B cell (primary cell): ENCODE results near the gene ACAD8. TPM values are rescaled to one million over a fixed set of nuclear protein-coding genes. Genes with fewer than 3 reads are reported as not detected.

Experiments used
- ATAC-seq: fragments of 200-7000 bp; cut with Tn5 transposase; one replicate; pipeline ENCODE4 v1.10.0; 2021; ENCODE audit warnings: low read depth, mild to moderate bottlenecking, moderate number of reproducible peaks, moderate library complexity
- CTCF ChIA-PET: fragments of 350-600 bp; sonication (Branson Sonifier 250); formaldehyde crosslinking; loops from one replicate; lab custom pipeline; 2021; ENCODE audit warnings: antibody characterized with exemption, inconsistent platforms; lab: Charles Lee
- POLR2A ChIA-PET: fragments of 350-600 bp; sonication (Branson Sonifier 250); formaldehyde crosslinking; loops from one replicate; lab custom pipeline; 2021; ENCODE audit warnings: antibody characterized with exemption; lab: Charles Lee
- DNase-seq: peaks from one replicate; pipeline ENCODE4 v3.0.0; 2013
- H2AFZ ChIP-seq: 2 replicates; pipeline ENCODE4 v1.6.1; 2012; ENCODE audit warnings: mild to moderate bottlenecking, low read depth, low read length; ENCODE audit not compliant: insufficient read depth, poor library complexity, severe bottlenecking
- H3K27ac ChIP-seq, 2 donors: 1 replicate in 1 of 2; 2 replicates in 1 of 2; pipeline ENCODE4 v1.5.1; 2012 to 2013; ENCODE audit warnings: low read length in 2 of 2, mild to moderate bottlenecking in 2 of 2, moderate library complexity in 1 of 2
- H3K27me3 ChIP-seq, 4 experiments: fragments of 200-600 bp in 1 of 4; sonication (generic) in 1 of 4; replicated peaks in 1 of 4; 1 replicate in 2 of 4; 2 replicates in 2 of 4; pipeline versions ENCODE4 v1.6.1 to v1.7.0; 2013 to 2016; ENCODE audit warnings: low read length in 3 of 4, mild to moderate bottlenecking in 2 of 4, mixed read lengths in 1 of 4, moderate library complexity in 1 of 4; ENCODE audit not compliant: insufficient read depth in 4 of 4, control insufficient read depth in 3 of 4; ENCODE audit errors: control extremely low read depth in 1 of 4
- H3K36me3 ChIP-seq, 2 experiments: replicated peaks in 1 of 2; 1 replicate in 1 of 2; 2 replicates in 1 of 2; pipeline versions ENCODE4 v1.6.1 to v1.7.1; 2013; ENCODE audit warnings: low read length in 1 of 2; ENCODE audit not compliant: insufficient read depth in 2 of 2, control insufficient read depth in 1 of 2; ENCODE audit errors: control extremely low read depth in 1 of 2, extremely low read depth in 1 of 2
- H3K4me1 ChIP-seq, 2 donors: fragments of 200-600 bp in 1 of 2; sonication (generic) in 1 of 2; 1 replicate in 1 of 2; 2 replicates in 1 of 2; pipeline versions ENCODE4 v1.5.1 to v1.6.1; 2013 to 2017; ENCODE audit warnings: low read length in 2 of 2; ENCODE audit not compliant: control insufficient read depth in 2 of 2, insufficient read depth in 2 of 2
- H3K4me2 ChIP-seq: replicated peaks from 2 replicates; pipeline ENCODE3; 2012; ENCODE audit warnings: mild to moderate bottlenecking, low read depth, low read length; ENCODE audit not compliant: poor library complexity, severe bottlenecking
- H3K4me3 ChIP-seq, 5 experiments: fragments of 200-600 bp in 1 of 5; sonication (generic) in 1 of 5; 1 replicate in 3 of 5; 2 replicates in 2 of 5; pipeline versions ENCODE4 v1.5.1 to v1.7.0; 2011 to 2016; ENCODE audit warnings: low read length in 4 of 5, mild to moderate bottlenecking in 4 of 5, low read depth in 2 of 5, control low read depth in 1 of 5, moderate library complexity in 1 of 5; ENCODE audit not compliant: insufficient read depth in 1 of 5; ENCODE audit errors: control extremely low read depth in 1 of 5, extremely low read depth in 1 of 5
- H3K79me2 ChIP-seq: fragments of 200-600 bp; sonication (generic); one replicate; pipeline ENCODE4 v1.6.0; 2016; ENCODE audit warnings: low read length; ENCODE audit not compliant: control insufficient read depth, insufficient read depth
- H3K9ac ChIP-seq: fragments of 200-600 bp; sonication (generic); 2 replicates; pipeline ENCODE4 v1.6.1; 2017; ENCODE audit warnings: mild to moderate bottlenecking, low read length, moderate library complexity
- H3K9me3 ChIP-seq, 3 donors: one replicate each; pipeline versions ENCODE4 v1.6.1 to v1.7.1; 2013; ENCODE audit warnings: low read length in 2 of 3; ENCODE audit not compliant: control insufficient read depth in 2 of 3, insufficient read depth in 1 of 3; ENCODE audit errors: control extremely low read depth in 1 of 3
- H4K20me1 ChIP-seq: 2 replicates; pipeline ENCODE4 v1.6.0; 2012; ENCODE audit warnings: mild to moderate bottlenecking, low read length; ENCODE audit not compliant: insufficient read depth, control insufficient read depth, poor library complexity, severe bottlenecking
- H3K27ac Mint-ChIP-seq: one replicate; pipeline ENCODE4 v1.8.0; 2021; ENCODE audit warnings: mixed read lengths
- H3K27me3 Mint-ChIP-seq: one replicate; pipeline ENCODE4 v1.8.0; 2021; ENCODE audit warnings: mixed read lengths
- H3K4me1 Mint-ChIP-seq: one replicate; pipeline ENCODE4 v1.8.0; 2021; ENCODE audit warnings: mixed read lengths
- H3K4me3 Mint-ChIP-seq: one replicate; pipeline ENCODE4 v1.8.0; 2021; ENCODE audit warnings: mixed read lengths
- H3K9me3 Mint-ChIP-seq: one replicate; pipeline ENCODE4 v1.8.0; 2022; ENCODE audit warnings: mixed read lengths; ENCODE audit not compliant: insufficient read depth
- EZH2 ChIP-seq: IDR thresholded peaks from 2 replicates; pipeline ENCODE4 v1.6.1; 2012; ENCODE audit warnings: borderline replicate concordance, low read depth, mild to moderate bottlenecking, moderate library complexity, low read length; ENCODE audit not compliant: insufficient read depth, poor library complexity, severe bottlenecking
- WGBS: methylation state at CpG from one replicate; pipeline ENCODE4 v1.1.5; 2013; ENCODE audit warnings: missing lambda C conversion rate; ENCODE audit not compliant: insufficient coverage; 5-methylcytosine and 5-hydroxymethylcytosine counted together
- intact Hi-C: fragments of 100-400 bp; cut with micrococcal nuclease; formaldehyde crosslinking; loops from one replicate; pipeline ENCODE4 v1.10.0; 2022
- polyA plus RNA-seq: library from polyadenylated mRNA; depleted of rRNA; stranded (reverse); fragments of >200 nt; gene quantifications from 2 replicates; pipeline ENCODE4 v1.2.3, GENCODE V29; 2012
- total RNA-seq, 2 donors: library from RNA; stranded (reverse); fragments of 120-200 nt in 1 of 2; gene quantifications; 1 replicate in 1 of 2; 2 replicates in 1 of 2; pipeline versions ENCODE4 v1.2.3 to v1.2.4, GENCODE V29; 2013 to 2022
- TF ChIP-seq, protein P1 (sequence below): fragments of 200-600 bp; IDR thresholded peaks from one replicate; pipeline ENCODE4 v1.8.0; 2022; ENCODE audit warnings: antibody characterized with exemption, mild to moderate bottlenecking

Gene ACAD8
- total and polyA plus RNA-seq, 2 donors (not counting 1 experiment from before 2014, with no cell fraction given), result 26.5 to 33.6 TPM

GRCh38 chr11:134229126-134229790 lies 24.1 kb upstream of the ACAD8 start:
- ChIA-PET CTCF (interaction anchor here (0.7 to 2.8 kb wide), 12 partner anchors 11 to 44 kb away, joined by 3 to 27 read pairs (median 4); partner anchors contain the start of genes ACAD8 and THYN1), POLR2A (interaction anchor here (0.6 kb wide), 1 partner anchor 19 kb away, joined by 3 read pairs; no protein-coding TSS in a partner anchor)
- TF ChIP-seq, protein P1, sequence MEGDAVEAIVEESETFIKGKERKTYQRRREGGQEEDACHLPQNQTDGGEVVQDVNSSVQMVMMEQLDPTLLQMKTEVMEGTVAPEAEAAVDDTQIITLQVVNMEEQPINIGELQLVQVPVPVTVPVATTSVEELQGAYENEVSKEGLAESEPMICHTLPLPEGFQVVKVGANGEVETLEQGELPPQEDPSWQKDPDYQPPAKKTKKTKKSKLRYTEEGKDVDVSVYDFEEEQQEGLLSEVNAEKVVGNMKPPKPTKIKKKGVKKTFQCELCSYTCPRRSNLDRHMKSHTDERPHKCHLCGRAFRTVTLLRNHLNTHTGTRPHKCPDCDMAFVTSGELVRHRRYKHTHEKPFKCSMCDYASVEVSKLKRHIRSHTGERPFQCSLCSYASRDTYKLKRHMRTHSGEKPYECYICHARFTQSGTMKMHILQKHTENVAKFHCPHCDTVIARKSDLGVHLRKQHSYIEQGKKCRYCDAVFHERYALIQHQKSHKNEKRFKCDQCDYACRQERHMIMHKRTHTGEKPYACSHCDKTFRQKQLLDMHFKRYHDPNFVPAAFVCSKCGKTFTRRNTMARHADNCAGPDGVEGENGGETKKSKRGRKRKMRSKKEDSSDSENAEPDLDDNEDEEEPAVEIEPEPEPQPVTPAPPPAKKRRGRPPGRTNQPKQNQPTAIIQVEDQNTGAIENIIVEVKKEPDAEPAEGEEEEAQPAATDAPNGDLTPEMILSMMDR, result no peak
- no peak for TF ChIP-seq EZH2
- Histone ChIP-seq H4K20me1 (peaks cover 87% of the 10 kb centered on the region), H3K36me3 (no peaks in the 10 kb centered on the region), H3K27ac (no peak overlapping the region), H2AFZ (no peak overlapping the region), H3K79me2 (peaks cover 46% of the 10 kb centered on the region), H3K27me3 (peaks cover 0 to 47% (median 32%) of the 10 kb centered on the region in 4 experiments), H3K9ac (no peak overlapping the region), H3K4me1 (peaks cover 62 to 71% of the 10 kb centered on the region in 2 donors), H3K4me2 (peak overlapping the region; percentile 45), H3K4me3 (peak overlapping the region in 1 of 5 experiments; percentile 21), H3K9me3 (no peaks in the 10 kb centered on the region)
- WGBS, result 92% methylated on average over 6 of the region's 6 CpGs
- peaks cover 63% of the 10 kb centered on the region for H3K4me1 Mint-ChIP-seq
- H3K4me3 Mint-ChIP-seq, result peak overlapping the region; percentile 64
- intact Hi-C loops, result no loop called here
- peaks cover 27% of the 10 kb centered on the region for H3K27me3 Mint-ChIP-seq
- DNase-seq, result no peak
- H3K27ac Mint-ChIP-seq, result no peak overlapping the region
- ATAC-seq, result no peak
- H3K9me3 Mint-ChIP-seq, result no peaks in the 10 kb centered on the region

DNA sequence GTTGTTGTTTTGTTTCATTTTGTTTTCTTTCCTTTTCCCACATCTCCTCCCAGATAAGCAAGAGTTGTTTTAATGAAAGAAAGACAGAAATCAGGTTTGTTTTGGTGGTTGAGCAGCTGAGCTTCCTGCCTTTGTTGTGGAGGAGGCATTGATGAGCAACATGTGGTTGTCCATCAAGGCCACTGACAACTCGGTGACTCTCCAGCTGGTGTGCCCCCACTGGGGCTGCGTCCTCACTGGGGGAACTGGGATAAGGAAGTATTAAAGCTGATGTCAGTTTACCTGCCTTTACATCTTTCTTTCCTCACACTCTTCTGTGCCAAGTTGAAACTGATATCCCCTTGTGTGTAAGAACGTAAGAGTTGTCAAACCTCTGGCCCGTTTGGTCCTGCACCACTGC lies 23.0 kb upstream of the ACAD8 start:
- Histone ChIP-seq H3K9ac (no peak overlapping the region), H3K79me2 (peaks cover 41% of the 10 kb centered on the region), H3K4me1 (peaks cover 58 to 67% of the 10 kb centered on the region in 2 donors), H3K9me3 (no peaks in the 10 kb centered on the region), H4K20me1 (peaks cover 85% of the 10 kb centered on the region), H3K4me2 (peak overlapping the region; percentile 23), H2AFZ (no peak overlapping the region), H3K27me3 (peaks cover 0 to 45% (median 30%) of the 10 kb centered on the region in 4 experiments), H3K27ac (no peak overlapping the region), H3K4me3 (no peak overlapping the region), H3K36me3 (no peaks in the 10 kb centered on the region)
- no peak for DNase-seq
- no peak for ATAC-seq
- Mint-ChIP-seq H3K27ac (no peak overlapping the region), H3K27me3 (peaks cover 27% of the 10 kb centered on the region), H3K4me3 (peak overlapping the region; percentile 64), H3K9me3 (no peaks in the 10 kb centered on the region), H3K4me1 (peaks cover 59% of the 10 kb centered on the region)
- CTCF ChIA-PET, result interaction anchor here (1.3 to 2.8 kb wide), 6 partner anchors 14 to 46 kb away, joined by 3 to 27 read pairs (median 5); partner anchors contain the start of gene GLB1L3
- POLR2A ChIA-PET, result no interaction called here
- intact Hi-C loops, result no loop called here
- no peak for TF ChIP-seq EZH2
- TF ChIP-seq, protein P1, result no peak
- no CpG with 5 or more reads among the region's 4 CpGs for WGBS
